GM10266 (cell line): ENCODE measurements around the gene ATG12.
"Not testable (repeated sequence)": the region's sequence is repeated elsewhere in the genome, so short reads cannot be mapped to it uniquely, and the experiment has no call there.

ENCODE experiments used
- DNase-seq: peaks from one replicate; pipeline ENCODE4 v3.0.0; 2012; ENCODE audit errors: extremely low spot score
- TF ChIP-seq, protein P1 (sequence below): IDR thresholded peaks from 2 replicates; pipeline ENCODE4 v1.5.1; 2012; ENCODE audit warnings: mild to moderate bottlenecking, low read depth; ENCODE audit not compliant: control insufficient read depth, insufficient read depth; ENCODE audit errors: missing control alignments

Gene ATG12

GRCh38 chr5:115840873-115841272 is 492 bp downstream of the ATG12 start:
- DNase-seq = no peak
- TF ChIP-seq, protein P1, sequence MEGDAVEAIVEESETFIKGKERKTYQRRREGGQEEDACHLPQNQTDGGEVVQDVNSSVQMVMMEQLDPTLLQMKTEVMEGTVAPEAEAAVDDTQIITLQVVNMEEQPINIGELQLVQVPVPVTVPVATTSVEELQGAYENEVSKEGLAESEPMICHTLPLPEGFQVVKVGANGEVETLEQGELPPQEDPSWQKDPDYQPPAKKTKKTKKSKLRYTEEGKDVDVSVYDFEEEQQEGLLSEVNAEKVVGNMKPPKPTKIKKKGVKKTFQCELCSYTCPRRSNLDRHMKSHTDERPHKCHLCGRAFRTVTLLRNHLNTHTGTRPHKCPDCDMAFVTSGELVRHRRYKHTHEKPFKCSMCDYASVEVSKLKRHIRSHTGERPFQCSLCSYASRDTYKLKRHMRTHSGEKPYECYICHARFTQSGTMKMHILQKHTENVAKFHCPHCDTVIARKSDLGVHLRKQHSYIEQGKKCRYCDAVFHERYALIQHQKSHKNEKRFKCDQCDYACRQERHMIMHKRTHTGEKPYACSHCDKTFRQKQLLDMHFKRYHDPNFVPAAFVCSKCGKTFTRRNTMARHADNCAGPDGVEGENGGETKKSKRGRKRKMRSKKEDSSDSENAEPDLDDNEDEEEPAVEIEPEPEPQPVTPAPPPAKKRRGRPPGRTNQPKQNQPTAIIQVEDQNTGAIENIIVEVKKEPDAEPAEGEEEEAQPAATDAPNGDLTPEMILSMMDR = no peak

- TF ChIP-seq, protein P1 = peak; percentile 35
- peak; percentile 61 for DNase-seq
These were observed 2.4 kb downstream of the ATG12 start for GRCh38 chr5:115838885-115839518.

GRCh38 chr5:115835481-115835880 is 5.9 kb downstream of the ATG12 start:
- TF ChIP-seq, protein P1 = no peak
- DNase-seq = no peak

DNA sequence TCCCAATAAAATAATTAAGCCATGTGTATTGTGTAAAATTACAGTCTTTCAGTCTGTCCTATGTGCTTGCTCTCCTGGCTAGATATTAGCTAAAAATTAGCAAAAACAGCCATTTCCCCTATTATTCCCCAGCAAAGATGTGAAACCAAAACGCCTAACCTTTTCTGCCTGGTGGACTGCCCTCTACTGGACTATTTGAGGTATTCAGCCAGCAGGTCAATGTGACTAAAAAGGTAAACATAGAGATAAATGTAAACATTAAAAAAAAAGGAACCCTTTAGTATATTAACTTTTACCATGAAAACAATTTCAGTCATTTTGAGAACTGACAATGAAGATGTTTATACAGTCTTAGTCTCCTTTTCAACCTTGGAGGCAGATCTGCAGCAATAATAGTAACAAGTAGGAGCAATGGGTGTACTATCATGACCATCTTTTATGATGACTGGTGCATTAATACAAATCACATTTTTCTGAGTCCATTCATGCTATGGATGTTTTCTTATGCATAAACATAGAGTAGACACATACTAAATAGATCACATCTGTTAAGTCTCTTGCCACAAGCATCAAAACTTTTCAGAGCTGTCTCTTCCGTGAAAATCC is 10.1 kb downstream of the ATG12 start:
- DNase-seq = peak; percentile 52

GRCh38 chr5:115829913-115830312 is 11.5 kb downstream of the ATG12 start:
- DNase-seq = no peak

More for the DNA sequence above, 10.1 kb downstream of the ATG12 start:
- TF ChIP-seq, protein P1 = peak; percentile 75

GRCh38 chr5:115825948-115826347 is 15.4 kb downstream of the ATG12 start:
- DNase-seq = no peak

More at GRCh38 chr5:115829913-115830312, 11.5 kb downstream of the ATG12 start:
- TF ChIP-seq, protein P1 = no peak

DNA sequence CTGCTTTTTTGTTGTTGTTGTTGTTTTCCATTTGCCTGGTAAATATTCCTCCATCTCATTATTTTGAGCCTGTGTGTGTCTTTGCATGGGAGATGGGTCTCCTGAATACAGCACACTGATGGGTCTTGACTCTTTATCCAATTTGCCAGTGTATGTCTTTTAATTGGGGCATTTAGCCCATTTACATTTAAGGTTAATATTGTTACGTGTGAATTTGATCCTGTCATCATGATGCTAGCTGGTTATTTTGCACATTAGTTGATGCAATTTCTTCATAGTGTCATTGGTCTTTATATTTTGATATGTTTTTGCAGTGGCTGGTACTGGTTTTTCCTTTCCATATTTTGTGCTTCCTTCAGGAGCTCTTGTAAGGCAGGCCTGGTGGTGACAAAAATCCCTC is 16.4 kb downstream of the ATG12 start:
- not testable (repeated sequence) for DNase-seq

More at GRCh38 chr5:115825948-115826347, 15.4 kb downstream of the ATG12 start:
- TF ChIP-seq, protein P1 = no peak
